H9 (cell line): Measurements from ENCODE around the gene TOP1. TPM values are rescaled to one million over a fixed set of nuclear protein-coding genes. Genes with fewer than 3 reads are reported as not detected.

ENCODE experiments used
- DNase-seq: peaks from one replicate; pipeline ENCODE4 v3.0.0-alpha.2; 2017
- H2AFZ ChIP-seq: one replicate; pipeline ENCODE4 v1.6.1; 2013; ENCODE audit warnings: mild to moderate bottlenecking, low read length, control low read depth, moderate library complexity
- H2AK5ac ChIP-seq: 2 replicates; pipeline ENCODE4 v1.6.1; 2013; ENCODE audit warnings: low read length, control low read depth, mixed read lengths; ENCODE audit not compliant: insufficient read length
- H2BK120ac ChIP-seq: one replicate; pipeline ENCODE4 v1.6.1; 2013; ENCODE audit warnings: low read depth, mild to moderate bottlenecking, low read length, control low read depth, inconsistent platforms; ENCODE audit not compliant: poor library complexity, severe bottlenecking
- H2BK12ac ChIP-seq: 2 replicates; pipeline ENCODE4 v1.6.1; 2013; ENCODE audit warnings: low read length, control low read depth, mixed read lengths, low read depth; ENCODE audit not compliant: insufficient read length
- H2BK15ac ChIP-seq: 2 replicates; pipeline ENCODE4 v1.6.1; 2013; ENCODE audit warnings: low read depth, low read length, control low read depth
- H2BK20ac ChIP-seq: one replicate; pipeline ENCODE4 v1.6.1; 2013; ENCODE audit warnings: low read depth, mild to moderate bottlenecking, low read length, control low read depth, inconsistent platforms; ENCODE audit not compliant: poor library complexity, severe bottlenecking
- H2BK5ac ChIP-seq: 2 replicates; pipeline ENCODE4 v1.6.1; 2013; ENCODE audit warnings: low read length, control low read depth, mixed read lengths; ENCODE audit not compliant: insufficient read length
- H3K14ac ChIP-seq: 2 replicates; pipeline ENCODE4 v1.6.1; 2013; ENCODE audit warnings: low read length, control low read depth; ENCODE audit not compliant: insufficient read depth
- H3K18ac ChIP-seq: 2 replicates; pipeline ENCODE4 v1.6.1; 2013; ENCODE audit warnings: low read depth, mild to moderate bottlenecking, mixed read lengths, low read length, control low read depth; ENCODE audit not compliant: insufficient read length
- H3K23ac ChIP-seq: 2 replicates; pipeline ENCODE4 v1.6.1; 2013; ENCODE audit warnings: low read length, control low read depth, mixed read lengths, low read depth; ENCODE audit not compliant: insufficient read length
- H3K23me2 ChIP-seq: 2 replicates; pipeline ENCODE4 v1.6.1; 2013; ENCODE audit warnings: low read depth, mild to moderate bottlenecking, mixed read lengths, low read length, control low read depth; ENCODE audit not compliant: insufficient read length, poor library complexity, severe bottlenecking
- H3K27ac ChIP-seq: 2 replicates; pipeline ENCODE4 v1.5.1; 2013; ENCODE audit warnings: low read length, control low read depth, mixed read lengths, low read depth; ENCODE audit not compliant: insufficient read length
- H3K27me3 ChIP-seq: 2 replicates; pipeline ENCODE4 v1.6.1; 2013; ENCODE audit warnings: low read length, control low read depth, inconsistent platforms; ENCODE audit not compliant: insufficient read depth
- H3K4ac ChIP-seq: 2 replicates; pipeline ENCODE4 v1.6.1; 2013; ENCODE audit warnings: low read depth, mild to moderate bottlenecking, control low read depth, inconsistent platforms, low read length, moderate library complexity
- H3K4me1 ChIP-seq: 2 replicates; pipeline ENCODE4 v1.6.1; 2013; ENCODE audit warnings: low read length, control low read depth, inconsistent platforms; ENCODE audit not compliant: insufficient read depth
- H3K4me2 ChIP-seq: 2 replicates; pipeline ENCODE4 v1.6.1; 2013; ENCODE audit warnings: low read length, control low read depth, mixed read lengths; ENCODE audit not compliant: insufficient read length, insufficient read depth
- H3K56ac ChIP-seq: 2 replicates; pipeline ENCODE4 v1.6.1; 2013; ENCODE audit warnings: low read depth, mild to moderate bottlenecking, mixed read lengths, low read length, control low read depth; ENCODE audit not compliant: insufficient read length
- H3K79me1 ChIP-seq: 2 replicates; pipeline ENCODE4 v1.6.1; 2013; ENCODE audit warnings: low read depth, mild to moderate bottlenecking, moderate library complexity, low read length, control low read depth, inconsistent platforms; ENCODE audit not compliant: insufficient read depth, poor library complexity, severe bottlenecking
- H3K79me2 ChIP-seq: 2 replicates; pipeline ENCODE4 v1.6.1; 2013; ENCODE audit warnings: low read length, control low read depth, inconsistent platforms; ENCODE audit not compliant: insufficient read depth
- H3K9ac ChIP-seq: 2 replicates; pipeline ENCODE4 v1.6.1; 2013; ENCODE audit warnings: low read length, control low read depth, mixed read lengths; ENCODE audit not compliant: insufficient read length; ENCODE audit errors: extremely low read depth
- H3K9me3 ChIP-seq: one replicate; pipeline ENCODE4 v1.6.1; 2013; ENCODE audit warnings: low read depth, low read length, inconsistent platforms; ENCODE audit not compliant: control insufficient read depth
- H3T11ph ChIP-seq: one replicate; pipeline ENCODE4 v1.6.1; 2013; ENCODE audit warnings: mild to moderate bottlenecking, low read length, control low read depth, inconsistent platforms
- H4K20me1 ChIP-seq: one replicate; pipeline ENCODE4 v1.6.1; 2013; ENCODE audit not compliant: control insufficient read depth, insufficient read length, insufficient read depth
- H4K5ac ChIP-seq: 2 replicates; pipeline ENCODE4 v1.6.1; 2013; ENCODE audit warnings: low read depth, mild to moderate bottlenecking, mixed read lengths, low read length, control low read depth; ENCODE audit not compliant: insufficient read length
- H4K8ac ChIP-seq: replicated peaks from 2 replicates; pipeline ENCODE4 v1.6.1; 2013; ENCODE audit warnings: low read length, control low read depth, mixed read lengths, low read depth; ENCODE audit not compliant: insufficient read length
- H4K91ac ChIP-seq: 2 replicates; pipeline ENCODE4 v1.6.1; 2013; ENCODE audit warnings: low read depth, mild to moderate bottlenecking, moderate library complexity, mixed read lengths, low read length, control low read depth; ENCODE audit not compliant: insufficient read length
- H3K27ac Mint-ChIP-seq, 3 experiments: 2 replicates in 2 of 3; 3 replicates in 1 of 3; pipeline ENCODE4 v1.8.0; 2020 to 2021; ENCODE audit warnings: mixed read lengths in 3 of 3, mild to moderate bottlenecking in 1 of 3, moderate library complexity in 1 of 3
- H3K27me3 Mint-ChIP-seq: 2 replicates; pipeline ENCODE4 v1.8.0; 2021; ENCODE audit warnings: low read depth, mild to moderate bottlenecking, moderate library complexity, mixed read lengths
- H3K36me3 Mint-ChIP-seq, 3 experiments: 2 replicates in 2 of 3; 3 replicates in 1 of 3; pipeline ENCODE4 v1.8.0; 2020 to 2021; ENCODE audit warnings: low read depth in 3 of 3, mixed read lengths in 3 of 3; ENCODE audit not compliant: insufficient read depth in 1 of 3
- H3K4me1 Mint-ChIP-seq, 2 experiments: 2 replicates each; pipeline ENCODE4 v1.8.0; 2020; ENCODE audit warnings: mixed read lengths in 2 of 2
- H3K4me3 Mint-ChIP-seq, 2 experiments: 2 replicates in 1 of 2; 3 replicates in 1 of 2; pipeline ENCODE4 v1.8.0; 2020 to 2021; ENCODE audit warnings: mild to moderate bottlenecking in 2 of 2, mixed read lengths in 2 of 2, moderate library complexity in 1 of 2
- H3K9me3 Mint-ChIP-seq, 2 experiments: 2 replicates in 1 of 2; 3 replicates in 1 of 2; pipeline ENCODE4 v1.8.0; 2020; ENCODE audit warnings: mild to moderate bottlenecking in 2 of 2, mixed read lengths in 2 of 2, moderate library complexity in 1 of 2
- WGBS: extraction: QIAGEN DNeasy Blood & Tissue Kit; methylation state at CpG from one replicate; pipeline ENCODE4 v1.1.7; 2013; ENCODE audit warnings: missing lambda C conversion rate, low lambda C conversion rate, mixed read lengths; ENCODE audit not compliant: insufficient read length; ENCODE audit errors: extremely low coverage; 5-methylcytosine and 5-hydroxymethylcytosine counted together
- total RNA-seq: library from RNA; stranded (reverse); gene quantifications from 2 replicates; pipeline ENCODE4 v1.2.1, GENCODE V29; 2021
- TF ChIP-seq, protein P1 (sequence below): fragments of 200-600 bp; sonication (generic); conservative IDR thresholded peaks from 3 replicates; pipeline ENCODE4 v1.8.0; 2021; ENCODE audit warnings: antibody characterized with exemption, mild to moderate bottlenecking

Gene TOP1
- total RNA-seq, 1 experiment from 2014 or later = 96.4 TPM

DNA sequence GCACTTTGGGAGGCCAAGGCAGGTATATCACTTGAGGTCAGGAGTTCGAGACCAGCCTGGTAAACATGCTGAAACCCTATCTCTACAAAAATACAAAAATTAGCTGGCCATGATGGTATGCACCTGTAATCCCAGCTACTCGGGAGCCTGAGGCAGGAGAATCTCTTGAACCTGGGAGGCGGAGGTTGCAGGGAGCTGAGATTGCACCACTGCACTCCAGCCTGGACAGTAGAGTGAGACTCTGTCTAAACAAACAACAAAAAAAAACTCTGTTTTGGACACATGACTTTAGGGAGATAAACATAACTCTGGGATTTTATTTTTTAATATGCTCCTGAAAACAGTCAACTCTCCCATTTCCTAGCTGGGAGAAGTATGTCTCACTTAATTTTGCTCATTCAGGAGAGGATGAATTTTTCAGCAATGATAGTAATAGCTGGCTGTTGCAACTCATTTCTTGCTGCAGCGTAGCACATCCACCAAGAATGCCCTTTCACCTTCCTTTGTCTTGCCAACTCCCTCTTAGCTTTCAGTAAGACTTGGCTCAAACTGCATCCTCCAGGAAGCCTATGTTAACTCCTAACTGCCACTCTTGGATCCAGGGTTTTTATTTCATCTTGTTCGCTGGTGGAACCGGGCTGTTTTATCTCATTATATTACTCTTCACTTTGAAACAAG lies 24.3 kb downstream of the TOP1 start:
- no peak for DNase-seq
- H3K27ac Mint-ChIP-seq = no peak overlapping the region; a peak in 1 of 7 replicates

More for the DNA sequence above, 24.3 kb downstream of the TOP1 start:
- no CpG with 5 or more reads among the region's 6 CpGs for WGBS
- Histone ChIP-seq H2BK12ac (no peak overlapping the region), H3K4ac (no peak overlapping the region), H3K14ac (no peak overlapping the region), H3K9me3 (no peaks in the 10 kb centered on the region), H3K9ac (no peak overlapping the region), H3K79me2 (peaks cover 22% of the 10 kb centered on the region; the same call in 1 of the 2 replicates), H3K4me2 (no peak overlapping the region), H3K56ac (no peak overlapping the region), H2BK20ac (no peak overlapping the region), H3K4me1 (peaks cover 8% of the 10 kb centered on the region; the same call in 1 of the 2 replicates), H2BK5ac (no peak overlapping the region), H4K5ac (no peak overlapping the region), H3K18ac (no peak overlapping the region), H2AK5ac (no peak overlapping the region), H4K20me1 (no peaks in the 10 kb centered on the region), H4K91ac (no peak overlapping the region), H3K79me1 (peaks cover 5% of the 10 kb centered on the region), H4K8ac (no peak overlapping the region), H2BK120ac (no peak overlapping the region), H2BK15ac (no peak overlapping the region), H2AFZ (no peak overlapping the region), H3T11ph (no peak overlapping the region), H3K23me2 (no peaks in the 10 kb centered on the region), H3K27me3 (no peaks in the 10 kb centered on the region), H3K27ac (no peak overlapping the region), H3K23ac (no peak overlapping the region)
- H3K9me3 Mint-ChIP-seq = no peaks in the 10 kb centered on the region
- H3K4me3 Mint-ChIP-seq = no peak overlapping the region
- H3K27me3 Mint-ChIP-seq = no peaks in the 10 kb centered on the region
- H3K4me1 Mint-ChIP-seq = peaks cover 63 to 73% of the 10 kb centered on the region in 2 experiments
- peaks cover 0 to 3% (median 2%) of the 10 kb centered on the region in 3 experiments; a peak in 1 of 7 replicates for H3K36me3 Mint-ChIP-seq
- TF ChIP-seq, protein P1, sequence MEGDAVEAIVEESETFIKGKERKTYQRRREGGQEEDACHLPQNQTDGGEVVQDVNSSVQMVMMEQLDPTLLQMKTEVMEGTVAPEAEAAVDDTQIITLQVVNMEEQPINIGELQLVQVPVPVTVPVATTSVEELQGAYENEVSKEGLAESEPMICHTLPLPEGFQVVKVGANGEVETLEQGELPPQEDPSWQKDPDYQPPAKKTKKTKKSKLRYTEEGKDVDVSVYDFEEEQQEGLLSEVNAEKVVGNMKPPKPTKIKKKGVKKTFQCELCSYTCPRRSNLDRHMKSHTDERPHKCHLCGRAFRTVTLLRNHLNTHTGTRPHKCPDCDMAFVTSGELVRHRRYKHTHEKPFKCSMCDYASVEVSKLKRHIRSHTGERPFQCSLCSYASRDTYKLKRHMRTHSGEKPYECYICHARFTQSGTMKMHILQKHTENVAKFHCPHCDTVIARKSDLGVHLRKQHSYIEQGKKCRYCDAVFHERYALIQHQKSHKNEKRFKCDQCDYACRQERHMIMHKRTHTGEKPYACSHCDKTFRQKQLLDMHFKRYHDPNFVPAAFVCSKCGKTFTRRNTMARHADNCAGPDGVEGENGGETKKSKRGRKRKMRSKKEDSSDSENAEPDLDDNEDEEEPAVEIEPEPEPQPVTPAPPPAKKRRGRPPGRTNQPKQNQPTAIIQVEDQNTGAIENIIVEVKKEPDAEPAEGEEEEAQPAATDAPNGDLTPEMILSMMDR = no peak
